ENCODE results near the gene CTSW. TPM values are rescaled to one million over a fixed set of nuclear protein-coding genes. Genes with fewer than 3 reads are reported as not detected.
A peak's percentile ranks its signal among the peaks of the same experiment; 100 is the strongest.

Gene CTSW
- total and polyA plus RNA-seq, 2 of the 4 experiments (the other 2 are of a cell fraction): 0.07 to 0.18 TPM

DNA sequence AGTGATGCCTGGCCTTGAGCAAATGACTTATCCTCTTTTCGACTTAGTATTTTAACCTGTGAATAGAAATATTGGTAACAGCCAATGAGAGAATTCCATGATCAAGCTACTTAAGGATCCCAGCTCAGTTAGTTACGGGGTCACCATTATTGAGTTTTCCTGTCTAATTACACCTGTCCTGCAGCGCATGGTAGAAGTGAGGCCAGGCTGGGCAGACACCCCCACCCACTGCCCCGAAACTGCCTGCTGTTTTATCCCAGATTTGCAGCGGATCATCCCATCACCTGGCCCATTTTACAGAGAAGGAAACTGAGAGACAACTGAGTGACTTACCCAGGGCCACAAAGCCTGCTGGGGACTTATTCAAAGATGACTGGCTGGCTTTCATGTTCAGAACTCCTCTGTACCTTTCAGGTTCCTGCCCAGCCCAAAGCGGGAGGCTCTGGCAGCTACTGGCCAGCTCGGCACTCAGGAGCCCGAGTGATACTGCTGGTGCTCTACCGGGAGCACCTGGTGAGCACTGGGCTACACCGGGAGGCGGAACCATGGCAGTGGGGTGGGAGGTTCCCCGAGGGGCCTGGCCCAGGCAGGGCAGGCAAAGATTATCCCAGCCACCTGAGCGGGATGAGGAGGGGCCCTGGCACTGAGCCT is 18.0 kb upstream of the CTSW start (continued):
- no peak for TF ChIP-seq CEBPB (IDR thresholded peaks at IDR 0.05; ENCODE audit: low read depth, low read length)

DNA sequence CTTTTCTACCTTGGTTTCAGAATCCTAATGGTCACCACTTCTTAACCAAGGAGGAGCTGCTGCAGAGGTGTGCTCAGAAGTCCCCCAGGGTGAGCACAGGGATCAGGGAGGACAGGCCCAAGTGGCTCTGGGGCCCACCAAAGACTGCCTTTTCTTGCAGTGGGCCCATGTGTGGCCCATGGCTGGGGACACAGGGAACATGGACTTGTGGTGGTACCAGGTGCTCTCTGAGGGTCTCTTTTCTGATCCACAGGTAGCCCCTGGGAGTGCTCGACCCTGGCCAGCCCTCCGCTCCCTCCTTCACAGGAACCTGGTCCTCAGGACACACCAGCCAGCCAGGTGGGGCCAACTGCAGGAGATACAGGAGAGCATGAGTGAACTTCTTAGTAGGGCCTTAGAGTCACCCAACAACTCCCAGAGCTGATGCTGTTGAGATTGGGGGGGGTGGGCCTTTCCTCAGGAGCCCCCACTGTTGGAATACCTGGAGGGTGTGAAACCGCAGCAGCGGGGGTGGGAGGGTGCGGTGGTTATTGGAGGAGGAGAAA is 17.4 kb upstream of the CTSW start:
- H3K23ac ChIP-seq (ENCODE audit: low read depth, low read length): peak overlapping the region; percentile 64; the same call in 1 of the 2 replicates
- no peak overlapping the region for H3K27ac ChIP-seq (ENCODE audit: insufficient read depth, low read length)
- ChIA-PET POLR2A (ENCODE audit: unreplicated experiment) (interaction anchor here (0.5 to 1.6 kb wide), 2 partner anchors 10 to 201 kb away, joined by 3 to 5 read pairs; no protein-coding TSS in a partner anchor), CTCF (no interaction called here)
- no peaks in the 10 kb centered on the region for H3K27me3 ChIP-seq (ENCODE audit: control insufficient read depth, insufficient read depth, low read length)
- BruUV-seq (replicated peaks): no TSS peak
- no peak overlapping the region for H3K4me3 ChIP-seq (ENCODE audit: insufficient read depth, low read depth, low read length)
- no peaks in the 10 kb centered on the region for H3K9me3 ChIP-seq (ENCODE audit: control insufficient read depth, insufficient read depth, low read length)
- H3K9me1 ChIP-seq (ENCODE audit: insufficient read depth, low read length): peaks cover 4% of the 10 kb centered on the region; the same call in 1 of the 2 replicates
- H3K14ac ChIP-seq (replicated peaks; ENCODE audit: low read depth, low read length): no peak overlapping the region
- peak overlapping the region; percentile 77; the same call in 1 of the 2 replicates for H3K4ac ChIP-seq (ENCODE audit: low read depth, low read length)
- H2BK5ac ChIP-seq (ENCODE audit: low read depth, low read length, poor library complexity, severe bottlenecking): no peak overlapping the region
- no peak overlapping the region for H3K56ac ChIP-seq (ENCODE audit: extremely low read depth, insufficient read depth, low read length)
- intact Hi-C loops (cut with micrococcal nuclease) (no loop called here), in situ Hi-C loops (cut with MboI; ENCODE audit: low sequenced_read_pairs) (no loop called here), dilution Hi-C loops (cut with HindIII; ENCODE audit: low sequenced_read_pairs, unreplicated experiment) (no loop called here)
- no peak overlapping the region for H4K8ac ChIP-seq (ENCODE audit: low read depth in 2 of 2, low read length in 2 of 2)
- no peak overlapping the region for H3K4me2 ChIP-seq (ENCODE audit: low read depth, low read length)
- no peak overlapping the region for H3K18ac ChIP-seq (ENCODE audit: low read depth, low read length)
- no peak for TF ChIP-seq MAZ (IDR thresholded peaks at IDR 0.05; ENCODE audit: borderline replicate concordance, low read depth, low read length)
- TF ChIP-seq SMC3 (IDR thresholded peaks at IDR 0.05; ENCODE audit: low read depth, low read length): no peak
- no peak for TF ChIP-seq USF2 (IDR thresholded peaks at IDR 0.05; ENCODE audit: low read depth, low read length)
- TF ChIP-seq MAFK (IDR thresholded peaks at IDR 0.05; ENCODE audit: low read depth, low read length): no peak
- no peak for TF ChIP-seq BHLHE40 (IDR thresholded peaks at IDR 0.05; ENCODE audit: low read depth, low read length)
- no peak for TF ChIP-seq NFE2L2 (IDR thresholded peaks at IDR 0.05; ENCODE audit: low read depth, low read length)
- TF ChIP-seq, protein P1, sequence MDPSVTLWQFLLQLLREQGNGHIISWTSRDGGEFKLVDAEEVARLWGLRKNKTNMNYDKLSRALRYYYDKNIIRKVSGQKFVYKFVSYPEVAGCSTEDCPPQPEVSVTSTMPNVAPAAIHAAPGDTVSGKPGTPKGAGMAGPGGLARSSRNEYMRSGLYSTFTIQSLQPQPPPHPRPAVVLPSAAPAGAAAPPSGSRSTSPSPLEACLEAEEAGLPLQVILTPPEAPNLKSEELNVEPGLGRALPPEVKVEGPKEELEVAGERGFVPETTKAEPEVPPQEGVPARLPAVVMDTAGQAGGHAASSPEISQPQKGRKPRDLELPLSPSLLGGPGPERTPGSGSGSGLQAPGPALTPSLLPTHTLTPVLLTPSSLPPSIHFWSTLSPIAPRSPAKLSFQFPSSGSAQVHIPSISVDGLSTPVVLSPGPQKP (IDR thresholded peaks at IDR 0.05; ENCODE audit: borderline replicate concordance, low read depth, low read length): no peak
- no peak for TF ChIP-seq CTCF (conservative IDR thresholded peaks at IDR 0.05; ENCODE audit: low read depth, low read length)
- TF ChIP-seq FOS (IDR thresholded peaks at IDR 0.05; ENCODE audit: low read depth, low read length): no peak
- TF ChIP-seq RAD21 (IDR thresholded peaks at IDR 0.05; ENCODE audit: low read length): no peak
- H4K20me1 ChIP-seq (ENCODE audit: insufficient read depth, low read length): peaks cover 36% of the 10 kb centered on the region
- ATAC-seq (ENCODE audit: low read depth): no peak
- H2AK5ac ChIP-seq (ENCODE audit: low read depth, low read length): no peak overlapping the region; the same call in 1 of the 2 replicates
- no peak overlapping the region for H2BK20ac ChIP-seq (ENCODE audit: low read depth, low read length)
- no peak overlapping the region for H2BK120ac ChIP-seq (ENCODE audit: low read depth, low read length)
- H4K91ac ChIP-seq (ENCODE audit: insufficient read depth, low read depth, low read length): no peak overlapping the region
- H2AK9ac ChIP-seq (replicated peaks; ENCODE audit: low read depth, low read length, poor library complexity): peak overlapping the region; percentile 11
- H4K5ac ChIP-seq (ENCODE audit: low read depth, low read length): no peak overlapping the region
- DNase-seq: no peak
- peaks cover 55% of the 10 kb centered on the region for H3K36me3 ChIP-seq (ENCODE audit: control insufficient read depth, insufficient read depth, low read length)
- no peak overlapping the region for H3K9ac ChIP-seq (ENCODE audit: low read depth, low read length)
- H2AFZ ChIP-seq (replicated peaks; ENCODE audit: low read length, poor library complexity): no peak overlapping the region
- H2BK15ac ChIP-seq (ENCODE audit: low read depth, low read length): no peak overlapping the region
- H3K79me1 ChIP-seq (ENCODE audit: low read depth in 1 of 2, low read length in 2 of 2): peaks cover 6 to 62% of the 10 kb centered on the region in 2 experiments; a peak in 3 of 4 replicates
- peaks cover 7% of the 10 kb centered on the region for H3K4me1 ChIP-seq (ENCODE audit: control insufficient read depth, insufficient read depth, low read length)
- 100% methylated on average over 3 of the region's 5 CpGs; no CpG with 5 or more reads in 1 of the 2 experiments for WGBS, 2 experiments (ENCODE audit: extremely low coverage in 2 of 2, insufficient read length in 1 of 2)

Measured in IMR-90 (cell line).